K562 (cell line): ENCODE data around the gene FAM83G. TPM values are rescaled to one million over a fixed set of nuclear protein-coding genes. Genes with fewer than 3 reads are reported as not detected.

Experiments used
- ARHGAP35 ChIP-seq: fragments of 450-650 bp; IDR thresholded peaks from 2 replicates; pipeline ENCODE4 v1.6.1; 2018; ENCODE audit not compliant: partially characterized antibody
- CHD7 ChIP-seq: fragments of 200-600 bp; sonication (generic); IDR thresholded peaks from one replicate; pipeline ENCODE4 v1.6.1; 2012; ENCODE audit warnings: mild to moderate bottlenecking, low read depth, low read length, inconsistent platforms
- E4F1 ChIP-seq: fragments of 250-450 bp; sonication (Bioruptor Pico); IDR thresholded peaks from 2 replicates; pipeline ENCODE4 v1.5.0; 2021; ENCODE audit warnings: mild to moderate bottlenecking, borderline replicate concordance
- FUS ChIP-seq: fragments of 200-400 bp; formaldehyde crosslinking; optimal IDR thresholded peaks from 2 replicates; pipeline ENCODE3; 2017; ENCODE audit warnings: low read depth, low read length
- MNT ChIP-seq, 2 experiments: fragments of 450-650 bp; conservative IDR thresholded peaks; 2 replicates each; pipeline ENCODE4 v1.6.1; 2017; ENCODE audit warnings: mild to moderate bottlenecking in 2 of 2, moderate library complexity in 2 of 2
- polyA plus RNA-seq, 8 experiments: library from polyadenylated mRNA; depleted of rRNA in 4 of 8; stranded (reverse) in 5 of 8; unstranded in 3 of 8; fragments of >200 nt; fragmentation: Nextera tagmentation in 2 of 8; fragmentation: Illumina TruSeq in 1 of 8; extraction: Ambion mirVana in 2 of 8; extraction: Trizol in 1 of 8; gene quantifications; 2 replicates each; pipeline versions ENCODE4 v1.2.1 to v1.2.3, GENCODE V29; 2011 to 2014; ENCODE audit warnings: inconsistent platforms in 1 of 8, missing spikeins in 1 of 8
- total RNA-seq, 7 experiments: library from RNA; depleted of rRNA in 6 of 7; stranded (reverse); fragments of >200 nt in 6 of 7; fragmentation: Illumina TruSeq in 2 of 7; extraction: Trizol in 2 of 7; gene quantifications; 2 replicates each; pipeline versions ENCODE4 v1.2.1 to v1.2.3, GENCODE V29; 2011 to 2021; ENCODE audit warnings: low replicate concordance in 1 of 7

The FAM83G gene
- total and polyA plus RNA-seq, 9 of the 15 experiments (the other 6 are each of a cell fraction or from before 2014, with no cell fraction given) = 0.04 to 10.3 (median 4.5) TPM; not detected in 1

GRCh38 chr17:19000531-19001325 lies 3.8 kb downstream of the FAM83G start (continued):
- TF ChIP-seq E4F1 (CRISPR knock-in tag) = no peak
- no peak for TF ChIP-seq CHD7
- TF ChIP-seq MNT (conservative IDR thresholded peaks at IDR 0.05) = no peak
- no peak for TF ChIP-seq FUS
- TF ChIP-seq ARHGAP35 = no peak
